Naive thymus-derived CD4-positive, alpha-beta T cell (primary cell): Measurements from ENCODE around the gene KRTAP2-3. TPM values are rescaled to one million over a fixed set of nuclear protein-coding genes. Genes with fewer than 3 reads are reported as not detected.
"Not testable (repeated sequence)": the region's sequence is repeated elsewhere in the genome, so short reads cannot be mapped to it uniquely, and the experiment has no call there.

Source experiments
- ATAC-seq: fragments of 150-1000 bp; cut with Tn5 transposase; 2 replicates; pipeline ENCODE4 v1.10.0; 2021; ENCODE audit warnings: mild to moderate bottlenecking, moderate library complexity
- CTCF ChIA-PET: fragments of 350-600 bp; sonication (Branson Sonifier 250); formaldehyde crosslinking; loops from one replicate; lab custom pipeline; 2021; ENCODE audit warnings: antibody characterized with exemption; lab: Charles Lee
- POLR2A ChIA-PET: fragments of 350-600 bp; sonication (Branson Sonifier 250); formaldehyde crosslinking; loops from one replicate; lab custom pipeline; 2021; ENCODE audit warnings: antibody characterized with exemption, inconsistent platforms; lab: Charles Lee
- DNase-seq, 9 donors: peaks; one replicate each; pipeline versions ENCODE4 v3.0.0 to v3.0.0-alpha.2; 2020 to 2022; ENCODE audit warnings: mixed read lengths in 1 of 9
- H3K27ac ChIP-seq: one replicate; pipeline ENCODE4 v1.7.0; 2013; ENCODE audit warnings: mild to moderate bottlenecking, low read depth, low read length, moderate library complexity
- H3K27me3 ChIP-seq, 2 donors: one replicate each; pipeline ENCODE4 v1.7.0; 2013; ENCODE audit warnings: low read length in 2 of 2, mild to moderate bottlenecking in 2 of 2, moderate library complexity in 2 of 2; ENCODE audit not compliant: control insufficient read depth in 2 of 2, insufficient read depth in 2 of 2
- H3K36me3 ChIP-seq, 3 experiments: 1 replicate in 2 of 3; 2 replicates in 1 of 3; pipeline ENCODE4 v1.7.0; 2013; ENCODE audit warnings: low read length in 3 of 3, mild to moderate bottlenecking in 3 of 3, moderate library complexity in 1 of 3; ENCODE audit not compliant: insufficient read depth in 3 of 3, control insufficient read depth in 2 of 3
- H3K4me1 ChIP-seq, 2 donors: one replicate each; pipeline ENCODE4 v1.7.0; 2013; ENCODE audit warnings: low read length in 2 of 2, mild to moderate bottlenecking in 2 of 2, moderate library complexity in 1 of 2; ENCODE audit not compliant: control insufficient read depth in 2 of 2, insufficient read depth in 2 of 2
- H3K4me3 ChIP-seq: 2 replicates; pipeline ENCODE4 v1.7.0; 2013; ENCODE audit warnings: mild to moderate bottlenecking, low read length
- H3K9me3 ChIP-seq, 3 experiments: 1 replicate in 2 of 3; 2 replicates in 1 of 3; pipeline ENCODE4 v1.7.0; 2013; ENCODE audit warnings: low read length in 3 of 3; ENCODE audit not compliant: control insufficient read depth in 2 of 3
- H3K27ac Mint-ChIP-seq, 9 donors: one replicate each; pipeline ENCODE4 v1.8.0; 2020 to 2022; ENCODE audit warnings: mixed read lengths in 9 of 9, mild to moderate bottlenecking in 8 of 9, moderate library complexity in 5 of 9, inconsistent platforms in 2 of 9
- H3K27me3 Mint-ChIP-seq, 5 donors: one replicate each; pipeline ENCODE4 v1.8.0; 2021 to 2022; ENCODE audit warnings: mixed read lengths in 5 of 5, mild to moderate bottlenecking in 1 of 5
- H3K36me3 Mint-ChIP-seq, 5 donors: one replicate each; pipeline ENCODE4 v1.8.0; 2020 to 2022; ENCODE audit warnings: mixed read lengths in 5 of 5, mild to moderate bottlenecking in 3 of 5, inconsistent platforms in 1 of 5
- H3K4me1 Mint-ChIP-seq, 7 donors: one replicate each; pipeline ENCODE4 v1.8.0; 2020 to 2022; ENCODE audit warnings: mixed read lengths in 7 of 7, mild to moderate bottlenecking in 3 of 7, inconsistent platforms in 1 of 7
- H3K4me3 Mint-ChIP-seq, 10 donors: one replicate each; pipeline ENCODE4 v1.8.0; 2020 to 2022; ENCODE audit warnings: mild to moderate bottlenecking in 10 of 10, mixed read lengths in 10 of 10, moderate library complexity in 6 of 10, inconsistent platforms in 2 of 10
- H3K9me3 Mint-ChIP-seq, 11 donors: one replicate each; pipeline ENCODE4 v1.8.0; 2020 to 2022; ENCODE audit warnings: mixed read lengths in 11 of 11, mild to moderate bottlenecking in 4 of 11, inconsistent platforms in 1 of 11, moderate library complexity in 1 of 11
- intact Hi-C, 2 donors: fragments of 100-400 bp; cut with micrococcal nuclease; formaldehyde crosslinking; loops; one replicate each; pipeline ENCODE4 v1.15.1; 2023
- polyA plus RNA-seq, 2 donors: library from polyadenylated mRNA; unstranded; fragments of 300-500 nt; fragmentation: Illumina TruSeq; gene quantifications; one replicate each; pipeline ENCODE4 v1.2.3, GENCODE V29; 2021
- total RNA-seq, 6 experiments: library from RNA in 5 of 6; stranded (reverse) in 5 of 6; gene quantifications; 1 replicate in 5 of 6; 2 replicates in 1 of 6; pipeline ENCODE4 v1.2.3 and lab custom pipeline; 2021 to 2026

KRTAP2-3 gene
- total and polyA plus RNA-seq, 7 experiments from 2014 or later: not detected

GRCh38 chr17:41040783-41041571, 18.9 kb downstream of the KRTAP2-3 start, which contains the start of gene KRTAP1-1:
TSS of gene KRTAP1-1 (minus strand) at chr17:41041450. CDS start at chr17:41041397, 53 bp downstream.
- H3K9me3 ChIP-seq, POLR2A ChIA-PET, DNase-seq, H3K4me1 Mint-ChIP-seq, H3K36me3 ChIP-seq, H3K4me3 Mint-ChIP-seq, H3K27ac Mint-ChIP-seq, ATAC-seq, H3K27ac ChIP-seq, intact Hi-C loops, H3K4me3 ChIP-seq, H3K4me1 ChIP-seq, H3K27me3 ChIP-seq, H3K36me3 Mint-ChIP-seq: not testable (repeated sequence)
- CTCF ChIA-PET: interaction anchor here (0.6 kb wide), 1 partner anchor 626 kb away, joined by 3 read pairs; no protein-coding TSS in a partner anchor
- peaks cover 11 to 17% (median 13%) of the 10 kb centered on the region in 5 donors for H3K27me3 Mint-ChIP-seq
- H3K9me3 Mint-ChIP-seq: peaks cover 0 to 17% (median 5%) of the 10 kb centered on the region in 11 donors

DNA sequence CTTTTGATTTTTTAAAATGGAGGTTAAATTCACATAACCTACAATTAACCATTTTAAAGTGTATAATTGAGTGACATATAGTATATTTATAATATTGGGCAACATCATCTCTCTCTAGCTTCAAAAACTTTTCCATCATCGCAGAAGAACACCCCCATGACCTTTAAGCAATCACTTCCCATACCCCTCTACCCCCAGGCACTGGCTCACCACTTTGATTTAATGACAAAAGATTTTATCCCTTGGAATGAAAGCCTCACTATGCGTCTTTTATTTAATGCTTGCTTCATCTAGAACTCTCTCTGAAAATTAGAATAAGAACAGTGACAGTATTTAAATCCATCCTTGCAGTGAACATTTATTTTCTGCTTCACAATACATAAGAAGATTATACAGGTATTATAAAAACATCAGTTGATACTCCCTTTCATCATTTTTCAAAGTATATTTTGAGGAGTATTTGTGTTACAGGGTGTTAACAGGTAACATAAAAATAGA, 22.0 kb downstream of the KRTAP2-3 start:
- Mint-ChIP-seq H3K9me3 (peaks cover 0 to 8% (median 0%) of the 10 kb centered on the region in 11 donors), H3K4me3 (no peak overlapping the region), H3K27ac (no peak overlapping the region), H3K36me3 (no peaks in the 10 kb centered on the region), H3K27me3 (peaks cover 5 to 12% (median 10%) of the 10 kb centered on the region in 5 donors), H3K4me1 (peaks cover 0 to 2% (median 0%) of the 10 kb centered on the region in 7 donors)
- no peak overlapping the region for H3K27ac ChIP-seq
- H3K4me1 ChIP-seq: no peaks in the 10 kb centered on the region
- CTCF ChIA-PET: no interaction called here
- no peak overlapping the region for H3K4me3 ChIP-seq
- H3K9me3 ChIP-seq: no peaks in the 10 kb centered on the region
- H3K36me3 ChIP-seq: no peaks in the 10 kb centered on the region
- POLR2A ChIA-PET: no interaction called here
- DNase-seq (no peak), ATAC-seq (no peak)
- H3K27me3 ChIP-seq: peaks cover 0 to 3% of the 10 kb centered on the region in 2 donors
- intact Hi-C loops: no loop called here

GRCh38 chr17:41034346-41034935, 25.5 kb downstream of the KRTAP2-3 start, which contains the start of gene KRTAP1-3:
TSS of gene KRTAP1-3 (minus strand) at chr17:41034874. CDS start at chr17:41034821, 53 bp downstream.
- ATAC-seq, H3K4me1 Mint-ChIP-seq, intact Hi-C loops, CTCF ChIA-PET, POLR2A ChIA-PET, H3K27ac ChIP-seq, H3K9me3 ChIP-seq, H3K27ac Mint-ChIP-seq, DNase-seq, H3K36me3 Mint-ChIP-seq, H3K36me3 ChIP-seq, H3K4me3 Mint-ChIP-seq, H3K9me3 Mint-ChIP-seq, H3K4me1 ChIP-seq, H3K27me3 ChIP-seq, H3K4me3 ChIP-seq: not testable (repeated sequence)
- peaks cover 7 to 18% (median 17%) of the 10 kb centered on the region in 5 donors for H3K27me3 Mint-ChIP-seq

DNA sequence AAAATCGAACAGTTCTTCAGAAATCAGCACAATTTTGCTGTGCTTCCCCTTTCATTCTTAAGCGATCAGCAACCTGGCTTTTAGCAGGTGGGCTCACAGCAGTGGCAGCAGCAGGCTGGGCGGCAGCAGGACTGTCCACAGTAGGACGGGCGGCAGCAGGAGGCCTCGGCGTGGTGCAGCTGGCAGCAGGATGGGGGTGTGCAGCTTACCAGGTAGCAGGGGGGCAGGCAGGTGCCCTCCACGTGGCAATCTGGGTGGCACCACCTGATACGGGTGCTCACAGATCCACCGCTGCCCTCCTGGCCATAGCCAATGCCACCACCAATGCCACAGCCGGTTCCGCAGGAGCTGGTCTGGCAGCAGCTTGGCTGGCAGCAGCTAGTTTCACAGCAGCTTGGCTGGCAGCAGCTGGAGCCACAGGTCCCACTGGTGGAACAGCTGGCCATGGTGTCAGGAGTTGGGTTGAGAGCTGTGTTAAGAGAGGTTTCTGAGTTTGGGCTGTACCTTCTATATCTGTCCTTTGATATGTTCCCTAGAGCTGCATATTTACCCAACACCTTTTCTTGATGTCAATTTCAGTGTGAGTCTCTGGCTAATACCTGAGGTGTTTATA, 30.2 kb downstream of the KRTAP2-3 start, which contains the start of gene KRTAP1-4:
Gene KRTAP1-4 (minus strand): TSS at position 563 of the 613 bp plus-strand sequence. CDS start 117 bp downstream, at position 446.
- ChIA-PET POLR2A (no interaction called here), CTCF (no interaction called here)
- Histone ChIP-seq H3K4me3 (no peak within 1 kb of the TSS), H3K9me3 (no peaks in the 10 kb centered on the region), H3K27me3 (no peaks in the 10 kb centered on the region), H3K4me1 (no peaks in the 10 kb centered on the region), H3K36me3 (no peaks in the 10 kb centered on the region), H3K27ac (no peak within 1 kb of the TSS)
- H3K27me3 Mint-ChIP-seq: peaks cover 16 to 32% (median 22%) of the 10 kb centered on the region in 5 donors
- H3K36me3 Mint-ChIP-seq: no peaks in the 10 kb centered on the region
- no peak within 1 kb of the TSS for H3K27ac Mint-ChIP-seq
- no peak for DNase-seq
- H3K9me3 Mint-ChIP-seq: peaks cover 0 to 3% (median 0%) of the 10 kb centered on the region in 11 donors
- intact Hi-C loops: no loop called here
- no peak for ATAC-seq
- no peaks in the 10 kb centered on the region for H3K4me1 Mint-ChIP-seq
- no peak within 1 kb of the TSS for H3K4me3 Mint-ChIP-seq

GRCh38 chr17:41026715-41027471, 33.0 kb downstream of the KRTAP2-3 start, which contains the start of gene KRTAP1-5:
TSS of gene KRTAP1-5 (minus strand) at chr17:41027208. CDS start at chr17:41027155, 53 bp downstream.
- no peak within 1 kb of the TSS for H3K27ac Mint-ChIP-seq
- Histone ChIP-seq H3K4me1 (no peaks in the 10 kb centered on the region), H3K36me3 (no peaks in the 10 kb centered on the region), H3K27ac (no peak within 1 kb of the TSS), H3K9me3 (no peaks in the 10 kb centered on the region), H3K27me3 (no peaks in the 10 kb centered on the region), H3K4me3 (no peak within 1 kb of the TSS)
- intact Hi-C loops: no loop called here
- peaks cover 0 to 5% (median 0%) of the 10 kb centered on the region in 11 donors for H3K9me3 Mint-ChIP-seq
- peaks cover 0 to 4% (median 0%) of the 10 kb centered on the region in 5 donors for H3K36me3 Mint-ChIP-seq
- DNase-seq (no peak), ATAC-seq (no peak)
- peaks cover 16 to 30% (median 23%) of the 10 kb centered on the region in 5 donors for H3K27me3 Mint-ChIP-seq
- CTCF ChIA-PET: interaction anchor here (0.9 kb wide), 1 partner anchor 13 kb away, joined by 3 read pairs; no protein-coding TSS in a partner anchor
- H3K4me3 Mint-ChIP-seq: no peak within 1 kb of the TSS
- H3K4me1 Mint-ChIP-seq: no peaks in the 10 kb centered on the region
- POLR2A ChIA-PET: no interaction called here

DNA sequence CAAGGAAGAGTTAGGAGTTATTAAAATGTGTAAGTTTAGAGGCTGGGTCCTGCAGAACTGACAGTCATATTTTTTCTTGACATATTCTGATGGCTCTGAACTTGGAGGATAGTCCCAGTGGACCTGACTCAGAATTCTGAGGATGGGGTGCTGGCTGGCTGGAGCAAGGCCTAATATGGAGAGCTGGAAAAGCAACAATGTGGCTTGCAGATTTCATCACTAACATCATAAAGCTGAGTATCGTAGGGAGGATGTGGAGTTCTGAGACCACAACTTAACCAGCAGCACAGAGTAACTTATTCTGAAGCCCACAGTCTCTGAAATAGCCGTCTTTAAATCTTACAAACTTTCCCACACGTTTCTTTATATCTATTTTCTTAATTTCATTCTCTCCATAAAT, 35.2 kb downstream of the KRTAP2-3 start:
- Mint-ChIP-seq H3K36me3 (peaks cover 0 to 4% (median 0%) of the 10 kb centered on the region in 5 donors), H3K4me1 (no peaks in the 10 kb centered on the region), H3K9me3 (peaks cover 0 to 5% (median 0%) of the 10 kb centered on the region in 11 donors), H3K27me3 (peaks cover 8 to 30% (median 16%) of the 10 kb centered on the region in 5 donors), H3K4me3 (no peak overlapping the region), H3K27ac (no peak overlapping the region)
- Histone ChIP-seq H3K27me3 (no peaks in the 10 kb centered on the region), H3K4me1 (no peaks in the 10 kb centered on the region), H3K9me3 (no peaks in the 10 kb centered on the region), H3K27ac (no peak overlapping the region), H3K36me3 (no peaks in the 10 kb centered on the region), H3K4me3 (no peak overlapping the region)
- ATAC-seq (no peak), DNase-seq (no peak)
- ChIA-PET CTCF (no interaction called here), POLR2A (no interaction called here)
- intact Hi-C loops: no loop called here
